AG10803 (cell line): ENCODE measurements around the gene INPP5D.

Experiments used
- DNase-seq: peaks from one replicate; pipeline ENCODE4 v3.0.0; 2010; ENCODE audit warnings: low read depth
- H3K4me3 ChIP-seq: 2 replicates; pipeline ENCODE4 v1.5.1; 2011; ENCODE audit warnings: mild to moderate bottlenecking, low read length, control low read depth
- CTCF ChIP-seq: conservative IDR thresholded peaks from 2 replicates; pipeline ENCODE4 v1.5.1; 2011; ENCODE audit warnings: mild to moderate bottlenecking, low read length, control low read depth, inconsistent platforms

The INPP5D gene

GRCh38 chr2:233174137-233174536 lies 114.0 kb downstream of the INPP5D start:
- TF ChIP-seq CTCF, result no peak
- H3K4me3 ChIP-seq, result no peak overlapping the region
- no peak for DNase-seq

- no peak overlapping the region for H3K4me3 ChIP-seq
- no peak for TF ChIP-seq CTCF
- DNase-seq, result no peak
Measured at GRCh38 chr2:233178994-233179847, 119.1 kb downstream of the INPP5D start.

- DNase-seq, result no peak
- no peak for TF ChIP-seq CTCF
- H3K4me3 ChIP-seq, result no peak overlapping the region
Measured at GRCh38 chr2:233179848-233180366, 119.8 kb downstream of the INPP5D start.

- DNase-seq, result no peak
- H3K4me3 ChIP-seq, result no peak overlapping the region
- TF ChIP-seq CTCF, result no peak
Measured at GRCh38 chr2:233183869-233184418, 123.8 kb downstream of the INPP5D start.

GRCh38 chr2:233184669-233185068 lies 124.5 kb downstream of the INPP5D start:
- no peak for DNase-seq
- no peak for TF ChIP-seq CTCF
- no peak overlapping the region for H3K4me3 ChIP-seq

- H3K4me3 ChIP-seq, result no peak overlapping the region
- TF ChIP-seq CTCF, result no peak
- DNase-seq, result no peak
Measured at GRCh38 chr2:233185330-233185729, 125.2 kb downstream of the INPP5D start.

GRCh38 chr2:233185963-233186362 lies 125.8 kb downstream of the INPP5D start:
- no peak overlapping the region for H3K4me3 ChIP-seq
- no peak for DNase-seq
- TF ChIP-seq CTCF, result no peak
